Uterus (tissue), 2 donors: Measurements from ENCODE around the gene RNH1.

ENCODE experiments used
- POLR2A ChIP-seq, 2 donors: fragments of 450-650 bp; IDR thresholded peaks; one replicate each; pipeline ENCODE4 v1.6.1; 2016; ENCODE audit warnings: antibody characterized with exemption in 2 of 2, mild to moderate bottlenecking in 1 of 2, moderate library complexity in 1 of 2
- TF ChIP-seq, protein P1 (sequence below), 4 experiments: fragments of 200-600 bp in 2 of 4; fragments of 450-650 bp in 2 of 4; sonication (generic) in 2 of 4; IDR thresholded peaks; one replicate each; pipeline ENCODE4 v1.5.1; 2016 to 2019; ENCODE audit warnings: antibody characterized with exemption in 4 of 4, mild to moderate bottlenecking in 2 of 4, moderate library complexity in 1 of 4

DNA sequence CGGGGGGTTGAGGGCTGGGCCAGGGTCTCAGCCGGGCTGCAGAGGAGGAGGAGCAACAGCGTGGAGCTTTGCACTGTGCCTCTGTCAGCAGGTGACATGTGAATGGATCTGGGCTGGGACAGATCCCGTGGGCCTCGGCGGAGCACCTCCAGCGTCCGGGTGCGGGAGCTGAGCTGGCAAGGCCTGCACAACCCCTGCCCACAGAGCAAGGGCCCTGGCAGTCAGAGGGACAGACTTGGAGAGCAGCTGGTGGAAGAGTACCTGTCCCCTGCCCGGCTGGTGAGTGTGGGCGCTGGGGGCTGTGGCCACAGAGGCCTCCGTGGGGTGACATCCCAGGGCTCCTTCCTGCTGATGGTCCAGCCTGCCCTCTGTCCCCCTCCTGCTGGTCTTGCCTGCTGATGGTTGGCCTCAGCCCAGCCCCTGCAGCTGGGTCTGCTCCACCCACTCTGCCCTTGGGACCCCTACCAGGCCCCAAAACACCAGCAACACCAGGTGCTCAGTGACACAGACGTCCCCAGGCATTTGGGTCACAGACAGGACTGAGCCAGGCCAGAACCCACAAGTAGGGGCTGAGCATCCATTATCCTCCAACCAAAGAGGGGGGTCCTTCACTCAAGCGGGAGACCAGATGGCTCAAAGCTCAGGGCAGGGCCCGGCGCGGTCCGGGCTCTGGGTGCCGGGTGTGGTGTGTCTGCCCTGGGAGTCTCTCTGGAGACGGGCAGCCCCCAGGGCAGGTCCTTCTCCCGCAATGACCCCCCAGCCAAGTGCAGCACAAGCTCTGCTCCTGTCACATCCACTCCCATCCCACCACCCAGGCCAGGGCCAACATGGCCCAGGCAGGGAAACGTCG is 33.8 kb upstream of the RNH1 start:
- TF ChIP-seq, protein P1, sequence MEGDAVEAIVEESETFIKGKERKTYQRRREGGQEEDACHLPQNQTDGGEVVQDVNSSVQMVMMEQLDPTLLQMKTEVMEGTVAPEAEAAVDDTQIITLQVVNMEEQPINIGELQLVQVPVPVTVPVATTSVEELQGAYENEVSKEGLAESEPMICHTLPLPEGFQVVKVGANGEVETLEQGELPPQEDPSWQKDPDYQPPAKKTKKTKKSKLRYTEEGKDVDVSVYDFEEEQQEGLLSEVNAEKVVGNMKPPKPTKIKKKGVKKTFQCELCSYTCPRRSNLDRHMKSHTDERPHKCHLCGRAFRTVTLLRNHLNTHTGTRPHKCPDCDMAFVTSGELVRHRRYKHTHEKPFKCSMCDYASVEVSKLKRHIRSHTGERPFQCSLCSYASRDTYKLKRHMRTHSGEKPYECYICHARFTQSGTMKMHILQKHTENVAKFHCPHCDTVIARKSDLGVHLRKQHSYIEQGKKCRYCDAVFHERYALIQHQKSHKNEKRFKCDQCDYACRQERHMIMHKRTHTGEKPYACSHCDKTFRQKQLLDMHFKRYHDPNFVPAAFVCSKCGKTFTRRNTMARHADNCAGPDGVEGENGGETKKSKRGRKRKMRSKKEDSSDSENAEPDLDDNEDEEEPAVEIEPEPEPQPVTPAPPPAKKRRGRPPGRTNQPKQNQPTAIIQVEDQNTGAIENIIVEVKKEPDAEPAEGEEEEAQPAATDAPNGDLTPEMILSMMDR (IDR thresholded peaks at IDR 0.05) = no peak
- no peak for TF ChIP-seq POLR2A (IDR thresholded peaks at IDR 0.05)
